MCF 10A (cell line): ENCODE results near the gene TECPR1. TPM values are rescaled to one million over a fixed set of nuclear protein-coding genes. Genes with fewer than 3 reads are reported as not detected.
A peak's percentile ranks its signal among the peaks of the same experiment; 100 is the strongest.

Source experiments
- BruUV-seq: library from RNA; stranded (reverse); fragments of 400-500 nt; replicated peaks from 2 replicates; lab custom pipeline; 2021; lab: Mats Ljungman, UMichigan
- CTCF ChIA-PET: fragments of 300-600 bp; sonication (Branson Sonifier 250); formaldehyde crosslinking; extraction: SDS; loops from one replicate; lab custom pipeline; 2021; ENCODE audit warnings: antibody characterized with exemption, inconsistent platforms; lab: Yijun Ruan, JAX
- POLR2A ChIA-PET: fragments of 300-600, 350-650 bp; sonication (Branson Sonifier 250); formaldehyde crosslinking; extraction: SDS; loops from one replicate; lab custom pipeline; 2020; ENCODE audit warnings: antibody characterized with exemption, inconsistent platforms; lab: Yijun Ruan, JAX
- DNase-seq: peaks from one replicate; pipeline ENCODE4 v3.0.0-alpha.2; 2018; ENCODE audit not compliant: unreplicated experiment
- H3K27ac Mint-ChIP-seq: one replicate; pipeline ENCODE4 v1.8.0; 2022; ENCODE audit warnings: mild to moderate bottlenecking, low read depth, mixed read lengths; ENCODE audit not compliant: unreplicated experiment
- H3K27me3 Mint-ChIP-seq: one replicate; pipeline ENCODE4 v1.8.0; 2022; ENCODE audit warnings: mixed read lengths; ENCODE audit not compliant: insufficient read depth, unreplicated experiment
- H3K36me3 Mint-ChIP-seq: one replicate; pipeline ENCODE4 v1.8.0; 2022; ENCODE audit warnings: mild to moderate bottlenecking, moderate library complexity, mixed read lengths; ENCODE audit not compliant: insufficient read depth, unreplicated experiment
- H3K4me1 Mint-ChIP-seq: one replicate; pipeline ENCODE4 v1.8.0; 2022; ENCODE audit warnings: mixed read lengths; ENCODE audit not compliant: insufficient read depth, unreplicated experiment
- H3K4me3 Mint-ChIP-seq: one replicate; pipeline ENCODE4 v1.8.0; 2022; ENCODE audit warnings: mild to moderate bottlenecking, moderate library complexity, mixed read lengths; ENCODE audit not compliant: unreplicated experiment
- H3K9me3 Mint-ChIP-seq: one replicate; pipeline ENCODE4 v1.8.0; 2022; ENCODE audit warnings: mixed read lengths; ENCODE audit not compliant: unreplicated experiment
- intact Hi-C: fragments of 100-400 bp; cut with micrococcal nuclease; formaldehyde crosslinking; loops from 2 replicates; pipeline ENCODE4 v1.14.1; 2022
- total RNA-seq: library from RNA; stranded (reverse); gene quantifications from 2 replicates; pipeline ENCODE4 v1.2.3, GENCODE V29; 2022
- TF ChIP-seq, protein P1 (sequence below): fragments of 200-600 bp; IDR thresholded peaks from one replicate; pipeline ENCODE4 v1.8.0; 2022; ENCODE audit warnings: antibody characterized with exemption, mild to moderate bottlenecking; ENCODE audit not compliant: unreplicated experiment

Gene TECPR1
- total RNA-seq, 1 experiment from 2014 or later = 15.4 TPM

DNA sequence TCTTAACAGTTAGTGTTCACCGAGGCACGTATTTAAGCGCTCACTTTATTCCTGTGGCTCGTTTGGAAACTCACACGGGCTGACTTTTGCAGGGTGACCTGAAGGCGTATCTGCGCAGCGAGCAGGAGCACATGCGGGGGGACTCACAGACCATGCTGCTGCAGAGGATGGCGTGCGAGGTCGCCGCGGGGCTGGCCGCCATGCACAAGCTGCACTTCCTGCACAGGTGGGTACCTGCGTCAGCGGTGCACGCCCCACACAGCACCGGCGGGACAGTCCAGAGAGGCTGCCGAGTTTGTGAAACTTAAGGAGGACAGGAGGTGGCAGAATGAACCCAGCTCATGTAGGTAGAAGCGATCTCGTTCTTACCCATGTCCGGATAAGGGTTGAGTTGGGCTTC is 80.6 kb downstream of the TECPR1 start:
- ChIA-PET CTCF (interaction anchor here (26.1 kb wide), 1 partner anchor 153 kb away, joined by 739 read pairs; no protein-coding TSS in a partner anchor), POLR2A (no interaction called here)
- intact Hi-C loops = no loop called here
- H3K27ac Mint-ChIP-seq = no peak overlapping the region
- no peaks in the 10 kb centered on the region for H3K27me3 Mint-ChIP-seq
- H3K9me3 Mint-ChIP-seq = no peaks in the 10 kb centered on the region
- H3K4me3 Mint-ChIP-seq = no peak overlapping the region
- H3K36me3 Mint-ChIP-seq = peaks cover 52% of the 10 kb centered on the region
- TF ChIP-seq, protein P1, sequence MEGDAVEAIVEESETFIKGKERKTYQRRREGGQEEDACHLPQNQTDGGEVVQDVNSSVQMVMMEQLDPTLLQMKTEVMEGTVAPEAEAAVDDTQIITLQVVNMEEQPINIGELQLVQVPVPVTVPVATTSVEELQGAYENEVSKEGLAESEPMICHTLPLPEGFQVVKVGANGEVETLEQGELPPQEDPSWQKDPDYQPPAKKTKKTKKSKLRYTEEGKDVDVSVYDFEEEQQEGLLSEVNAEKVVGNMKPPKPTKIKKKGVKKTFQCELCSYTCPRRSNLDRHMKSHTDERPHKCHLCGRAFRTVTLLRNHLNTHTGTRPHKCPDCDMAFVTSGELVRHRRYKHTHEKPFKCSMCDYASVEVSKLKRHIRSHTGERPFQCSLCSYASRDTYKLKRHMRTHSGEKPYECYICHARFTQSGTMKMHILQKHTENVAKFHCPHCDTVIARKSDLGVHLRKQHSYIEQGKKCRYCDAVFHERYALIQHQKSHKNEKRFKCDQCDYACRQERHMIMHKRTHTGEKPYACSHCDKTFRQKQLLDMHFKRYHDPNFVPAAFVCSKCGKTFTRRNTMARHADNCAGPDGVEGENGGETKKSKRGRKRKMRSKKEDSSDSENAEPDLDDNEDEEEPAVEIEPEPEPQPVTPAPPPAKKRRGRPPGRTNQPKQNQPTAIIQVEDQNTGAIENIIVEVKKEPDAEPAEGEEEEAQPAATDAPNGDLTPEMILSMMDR = no peak
- no peaks in the 10 kb centered on the region for H3K4me1 Mint-ChIP-seq
- BruUV-seq = no TSS peak
- DNase-seq = no peak

DNA sequence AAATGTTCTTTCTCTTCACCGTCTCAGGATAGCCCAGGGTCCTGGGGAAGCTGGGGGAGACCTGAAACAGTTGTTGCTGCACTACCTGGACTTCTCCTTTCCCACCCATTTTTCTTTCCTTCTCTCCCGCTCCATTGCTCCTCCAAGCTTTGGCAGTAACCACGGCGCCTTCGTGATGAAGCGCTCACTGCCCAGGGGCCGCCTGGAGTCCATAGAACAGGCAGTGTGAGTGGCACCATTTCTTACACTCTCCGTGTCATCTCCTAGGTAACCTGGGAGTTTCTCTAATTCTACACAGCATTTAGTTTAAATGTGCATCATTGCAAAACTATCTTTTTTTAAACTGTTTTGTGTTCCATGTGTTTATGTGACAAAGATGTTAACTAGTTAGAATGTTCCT is 81.1 kb downstream of the TECPR1 start:
- no peak overlapping the region for H3K27ac Mint-ChIP-seq
- BruUV-seq = no TSS peak
- H3K36me3 Mint-ChIP-seq = peaks cover 47% of the 10 kb centered on the region
- intact Hi-C loops = no loop called here
- DNase-seq = no peak
- no peaks in the 10 kb centered on the region for H3K4me1 Mint-ChIP-seq
- POLR2A ChIA-PET = no interaction called here
- no peak overlapping the region for H3K4me3 Mint-ChIP-seq
- no peaks in the 10 kb centered on the region for H3K27me3 Mint-ChIP-seq
- H3K9me3 Mint-ChIP-seq = no peaks in the 10 kb centered on the region
- TF ChIP-seq, protein P1 = no peak
- CTCF ChIA-PET = interaction anchor here (1.0 to 26.1 kb wide), 2 partner anchors 9 to 152 kb away, joined by 3 to 739 read pairs; no protein-coding TSS in a partner anchor

DNA sequence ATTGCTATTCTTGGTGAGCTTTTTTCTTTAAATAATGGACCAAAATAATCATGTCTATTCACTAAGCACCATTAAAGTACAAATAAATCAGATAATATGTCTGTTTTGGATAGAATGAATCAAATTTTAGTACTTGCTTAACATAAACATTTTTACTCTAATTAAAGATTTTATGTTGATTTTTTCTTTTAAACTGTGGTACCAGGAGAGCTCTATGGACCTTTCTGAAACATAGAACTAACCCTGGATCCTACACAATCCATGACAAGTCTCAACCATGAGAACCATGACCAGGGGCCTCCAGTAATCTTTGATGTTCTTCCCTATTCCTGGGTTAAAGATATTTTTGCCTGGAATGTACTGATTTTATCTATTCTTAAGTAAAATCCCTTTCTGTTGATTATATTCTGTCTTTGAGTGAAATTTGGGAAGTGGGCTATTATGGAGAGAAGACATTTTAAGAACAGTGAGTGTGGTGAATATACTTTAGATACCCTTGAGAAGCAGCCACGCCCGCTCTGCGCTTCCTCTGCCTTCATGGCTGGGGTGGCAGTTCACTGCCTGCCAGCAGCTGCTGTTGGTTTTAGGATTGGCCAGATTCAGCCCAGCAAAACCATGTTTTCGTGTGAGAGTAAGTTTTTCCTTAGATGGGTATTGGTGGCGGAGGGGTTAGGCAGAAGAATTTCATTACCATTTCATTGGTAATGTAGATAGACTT is 83.0 kb downstream of the TECPR1 start:
- Mint-ChIP-seq H3K27me3 (no peaks in the 10 kb centered on the region), H3K9me3 (no peaks in the 10 kb centered on the region), H3K27ac (no peak overlapping the region), H3K4me1 (peaks cover 7% of the 10 kb centered on the region), H3K36me3 (peaks cover 39% of the 10 kb centered on the region), H3K4me3 (no peak overlapping the region)
- intact Hi-C loops = loop anchor here (1.0 to 10.0 kb wide), 3 partner anchors 63 to 294 kb away; partner anchors contain the start of genes ASNS and LMTK2
- DNase-seq = no peak
- BruUV-seq = no TSS peak
- POLR2A ChIA-PET = interaction anchor here (0.7 to 2.2 kb wide), 9 partner anchors 11 to 147 kb away, joined by 3 to 36 read pairs (median 3); no protein-coding TSS in a partner anchor
- CTCF ChIA-PET = interaction anchor here (0.5 to 26.1 kb wide), 54 partner anchors 10 to 1721 kb away, joined by 3 to 739 read pairs (median 4); partner anchors contain the start of genes ASNS and LMTK2
- TF ChIP-seq, protein P1 = no peak

DNA sequence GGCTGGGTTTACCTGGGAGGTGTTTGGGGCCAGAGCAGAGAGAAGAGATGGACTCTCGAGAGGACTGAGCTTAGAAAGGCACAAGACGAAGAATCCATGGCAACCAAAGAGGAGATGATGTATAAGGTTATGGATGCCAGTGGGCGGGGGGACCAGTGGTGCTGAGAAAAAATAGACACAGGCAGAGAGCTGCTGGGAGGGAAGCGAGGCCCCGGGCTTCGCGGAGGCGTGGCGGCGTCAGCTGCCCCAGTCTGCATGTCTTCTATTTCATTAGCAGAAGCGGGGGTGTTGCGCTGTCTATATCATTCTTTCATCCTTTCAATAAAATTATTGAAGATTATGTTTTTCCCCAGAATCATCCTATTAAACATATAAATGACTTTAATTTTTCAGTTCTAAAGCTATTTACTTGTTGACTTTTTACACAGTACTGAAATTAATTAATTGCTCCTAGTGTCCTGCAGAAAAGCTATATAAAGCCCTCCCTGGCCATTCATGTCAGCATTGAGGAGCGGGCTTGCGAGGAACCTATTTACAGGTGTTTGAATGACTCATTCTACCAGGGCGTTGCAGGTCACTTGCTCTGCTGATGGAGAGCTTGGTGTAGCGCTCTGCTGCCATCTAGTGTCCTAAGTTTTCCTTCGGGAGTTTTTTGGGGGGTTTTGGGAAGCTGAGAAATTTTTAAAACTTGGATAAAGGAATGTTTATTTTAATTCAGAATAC is 83.7 kb downstream of the TECPR1 start:
- Mint-ChIP-seq H3K27ac (no peak overlapping the region), H3K9me3 (no peaks in the 10 kb centered on the region), H3K36me3 (peaks cover 39% of the 10 kb centered on the region), H3K4me3 (no peak overlapping the region), H3K27me3 (no peaks in the 10 kb centered on the region), H3K4me1 (peaks cover 9% of the 10 kb centered on the region)
- TF ChIP-seq, protein P1 = peak; percentile 86
- intact Hi-C loops = loop anchor here (1.0 to 10.0 kb wide), 3 partner anchors 62 to 294 kb away; partner anchors contain the start of genes ASNS and LMTK2
- DNase-seq = peak; percentile 82
- no TSS peak for BruUV-seq
- ChIA-PET POLR2A (interaction anchor here (0.7 to 2.2 kb wide), 9 partner anchors 12 to 146 kb away, joined by 3 to 36 read pairs (median 3); no protein-coding TSS in a partner anchor), CTCF (interaction anchor here (0.5 to 26.1 kb wide), 57 partner anchors 10 to 1013 kb away, joined by 3 to 739 read pairs (median 4); partner anchors contain the start of genes ASNS and LMTK2)
